Glutamatergic neuron (in vitro differentiated cells): Measurements from ENCODE around the gene OR13A1. TPM values are rescaled to one million over a fixed set of nuclear protein-coding genes. Genes with fewer than 3 reads are reported as not detected.
"Not testable (repeated sequence)": the region's sequence is repeated elsewhere in the genome, so short reads cannot be mapped to it uniquely, and the experiment has no call there.

Source experiments
- DNase-seq: peaks from one replicate; pipeline ENCODE4 v3.0.0; 2022
- H3K27ac Mint-ChIP-seq: one replicate; pipeline ENCODE4 v1.8.0; 2020; ENCODE audit warnings: mild to moderate bottlenecking, mixed read lengths, inconsistent platforms; ENCODE audit not compliant: unreplicated experiment
- H3K27me3 Mint-ChIP-seq: one replicate; pipeline ENCODE4 v1.8.0; 2020; ENCODE audit warnings: mild to moderate bottlenecking, moderate library complexity, mixed read lengths, inconsistent platforms; ENCODE audit not compliant: unreplicated experiment
- H3K36me3 Mint-ChIP-seq: one replicate; pipeline ENCODE4 v1.8.0; 2020; ENCODE audit warnings: mild to moderate bottlenecking, mixed read lengths, inconsistent platforms; ENCODE audit not compliant: unreplicated experiment
- H3K4me1 Mint-ChIP-seq: one replicate; pipeline ENCODE4 v1.8.0; 2020; ENCODE audit warnings: mild to moderate bottlenecking, low read depth, mixed read lengths, inconsistent platforms; ENCODE audit not compliant: unreplicated experiment
- H3K4me3 Mint-ChIP-seq: one replicate; pipeline ENCODE4 v1.8.0; 2020; ENCODE audit warnings: mild to moderate bottlenecking, mixed read lengths, inconsistent platforms; ENCODE audit not compliant: unreplicated experiment
- H3K9me3 Mint-ChIP-seq: one replicate; pipeline ENCODE4 v1.8.0; 2020; ENCODE audit warnings: mild to moderate bottlenecking, moderate library complexity, mixed read lengths, inconsistent platforms; ENCODE audit not compliant: unreplicated experiment
- CTCF ChIP-seq: fragments of 200-600 bp; sonication (generic); IDR thresholded peaks from one replicate; pipeline ENCODE4 v1.5.0; 2021; ENCODE audit not compliant: partially characterized antibody, unreplicated experiment
- total RNA-seq: library from RNA; stranded (reverse); fragmentation: NEBNext Ultra II Directional; extraction: Animal tissue kit (Norgen Biotek cat#: 25700); gene quantifications from one replicate; pipeline ENCODE4 v1.2.1, GENCODE V29; 2021; ENCODE audit not compliant: unreplicated experiment

Gene OR13A1
- total RNA-seq, 1 donor from 2014 or later, result 0.44 TPM

DNA sequence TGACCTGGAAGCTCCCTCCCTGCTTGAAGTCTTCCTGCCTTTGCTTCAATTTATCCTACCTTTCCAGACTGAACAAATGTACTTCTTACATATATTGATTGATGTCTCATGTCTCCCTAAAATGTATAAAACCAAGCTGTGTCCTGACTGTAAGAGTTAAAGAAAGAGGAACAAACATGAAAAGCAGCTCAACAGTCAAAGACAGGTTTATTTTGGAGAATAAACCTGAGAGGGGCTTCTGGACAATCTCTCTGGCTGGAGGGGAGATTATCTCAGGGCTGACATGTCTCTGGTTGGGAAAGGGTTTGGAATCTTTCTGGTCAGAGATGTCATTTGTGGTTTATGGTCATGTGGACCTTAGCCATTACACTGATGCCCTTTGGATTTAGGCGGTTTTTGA, 41.0 kb downstream of the OR13A1 start:
- H3K4me3 Mint-ChIP-seq, result no peak overlapping the region
- no peak for TF ChIP-seq CTCF
- DNase-seq, result no peak
- no peak overlapping the region for H3K27ac Mint-ChIP-seq
- no peaks in the 10 kb centered on the region for H3K36me3 Mint-ChIP-seq
- no peaks in the 10 kb centered on the region for H3K4me1 Mint-ChIP-seq
- no peaks in the 10 kb centered on the region for H3K27me3 Mint-ChIP-seq
- H3K9me3 Mint-ChIP-seq, result no peaks in the 10 kb centered on the region

GRCh38 chr10:45267777-45268176, 47.6 kb downstream of the OR13A1 start:
- DNase-seq, H3K4me3 Mint-ChIP-seq, H3K27me3 Mint-ChIP-seq: not testable (repeated sequence)

DNA sequence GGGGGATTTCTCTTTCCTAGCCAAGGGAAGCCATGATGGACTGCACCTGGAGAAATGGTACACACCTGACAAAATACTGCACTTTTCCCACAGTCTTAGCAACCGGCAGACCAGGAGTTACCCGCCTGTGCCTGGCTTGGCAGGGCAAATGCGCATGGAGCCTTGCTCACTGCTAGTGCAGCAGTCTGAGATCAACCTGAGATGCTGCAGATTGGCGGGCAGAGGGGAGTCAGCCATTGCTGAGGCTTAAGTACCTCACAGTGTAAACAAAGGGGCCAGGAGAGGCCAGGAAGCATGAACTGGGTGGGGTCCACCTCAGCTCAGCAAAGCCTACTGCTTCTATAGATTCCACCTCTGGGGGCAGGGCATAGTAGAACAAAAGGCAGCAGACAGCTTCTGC, 49.4 kb downstream of the OR13A1 start:
- no peaks in the 10 kb centered on the region for H3K4me1 Mint-ChIP-seq
- no peak for TF ChIP-seq CTCF
- H3K27ac Mint-ChIP-seq, result no peak overlapping the region
- peaks cover 6% of the 10 kb centered on the region for H3K36me3 Mint-ChIP-seq
- no peak for DNase-seq
- no peak overlapping the region for H3K4me3 Mint-ChIP-seq
- peaks cover 2% of the 10 kb centered on the region for H3K9me3 Mint-ChIP-seq
- H3K27me3 Mint-ChIP-seq, result no peaks in the 10 kb centered on the region

More at GRCh38 chr10:45267777-45268176, 47.6 kb downstream of the OR13A1 start:
- H3K36me3 Mint-ChIP-seq, H3K4me1 Mint-ChIP-seq, H3K27ac Mint-ChIP-seq, H3K9me3 Mint-ChIP-seq: not testable (repeated sequence)

- Mint-ChIP-seq H3K27me3 (peaks cover 4% of the 10 kb centered on the region), H3K27ac (peak overlapping the region; percentile 60), H3K36me3 (no peaks in the 10 kb centered on the region), H3K4me1 (no peaks in the 10 kb centered on the region), H3K4me3 (no peak overlapping the region), H3K9me3 (peaks cover 7% of the 10 kb centered on the region)
- no peak for DNase-seq
- TF ChIP-seq CTCF, result no peak
Measured at GRCh38 chr10:45261946-45262345, 53.5 kb downstream of the OR13A1 start.

- no peaks in the 10 kb centered on the region for H3K4me1 Mint-ChIP-seq
- peaks cover 5% of the 10 kb centered on the region for H3K9me3 Mint-ChIP-seq
- no peak overlapping the region for H3K4me3 Mint-ChIP-seq
- peaks cover 4% of the 10 kb centered on the region for H3K27me3 Mint-ChIP-seq
- TF ChIP-seq CTCF, result no peak
- no peaks in the 10 kb centered on the region for H3K36me3 Mint-ChIP-seq
- H3K27ac Mint-ChIP-seq, result peak overlapping the region; percentile 85
- DNase-seq, result no peak
Measured at GRCh38 chr10:45261243-45261775, 54.1 kb downstream of the OR13A1 start.

DNA sequence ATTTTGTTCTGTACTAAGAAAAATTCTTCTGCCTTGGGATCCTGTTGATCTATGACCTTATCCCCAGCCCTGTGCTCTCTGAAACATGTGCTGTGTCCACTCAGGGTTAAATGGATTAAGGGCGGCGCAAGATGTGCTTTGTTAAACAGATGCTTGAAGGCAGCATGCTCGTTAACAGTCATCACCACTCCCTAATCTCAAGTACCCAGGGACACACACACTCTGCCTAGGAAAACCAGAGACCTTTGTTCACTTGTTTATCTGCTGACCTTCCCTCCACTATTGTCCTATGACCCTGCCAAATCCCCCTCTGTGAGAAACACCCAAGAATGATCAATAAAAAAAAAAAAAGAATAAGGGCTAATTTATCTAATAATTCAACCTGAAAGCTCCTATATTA, 54.8 kb downstream of the OR13A1 start:
- H3K4me1 Mint-ChIP-seq, H3K27me3 Mint-ChIP-seq, H3K4me3 Mint-ChIP-seq, H3K9me3 Mint-ChIP-seq, H3K36me3 Mint-ChIP-seq, DNase-seq: not testable (repeated sequence)
- H3K27ac Mint-ChIP-seq, result peak overlapping the region; percentile 85

DNA sequence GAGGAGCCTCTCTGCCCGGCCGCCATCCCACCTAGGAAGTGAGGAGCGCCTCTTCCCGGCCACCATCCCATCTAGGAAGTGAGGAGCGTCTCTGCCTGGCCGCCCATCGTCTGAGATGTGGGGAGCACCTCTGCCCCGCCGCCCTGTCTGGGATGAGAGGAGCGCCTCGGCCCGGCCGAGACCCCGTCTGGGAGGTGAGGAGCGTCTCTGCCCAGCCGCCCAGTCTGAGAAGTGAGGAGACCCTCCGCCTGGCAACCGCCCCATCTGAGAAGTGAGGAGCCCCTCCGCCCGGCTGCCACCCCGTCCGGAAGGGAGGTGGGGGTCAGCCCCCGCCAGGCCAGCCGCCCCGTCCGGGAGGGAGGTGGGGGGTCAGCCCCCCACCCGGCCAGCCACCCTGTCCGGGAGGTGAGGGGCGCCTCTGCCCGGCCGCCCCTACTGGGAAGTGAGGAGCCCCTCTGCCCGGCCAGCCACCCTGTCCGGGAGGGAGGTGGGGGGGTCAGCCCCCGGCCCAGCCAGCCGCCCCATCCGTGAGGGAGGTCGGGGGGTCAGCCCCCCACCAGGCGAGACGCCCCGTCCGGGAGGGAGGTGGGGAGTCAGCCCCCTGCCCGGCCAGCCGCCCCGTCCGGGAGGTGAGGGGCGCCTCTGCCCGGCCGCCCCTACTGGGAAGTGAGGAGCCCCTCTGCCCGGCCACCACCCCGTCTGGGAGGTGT, 55.5 kb downstream of the OR13A1 start:
- H3K27me3 Mint-ChIP-seq, H3K9me3 Mint-ChIP-seq, H3K4me3 Mint-ChIP-seq, H3K36me3 Mint-ChIP-seq, H3K4me1 Mint-ChIP-seq, DNase-seq, H3K27ac Mint-ChIP-seq: not testable (repeated sequence)
